K562 (cell line): ENCODE data around the gene ZNF554. TPM values are rescaled to one million over a fixed set of nuclear protein-coding genes. Genes with fewer than 3 reads are reported as not detected.

Experiments used
- ATF4 ChIP-seq: fragments of 450-650 bp; formaldehyde crosslinking; IDR thresholded peaks from 2 replicates; pipeline ENCODE4 v1.4.0; 2022; ENCODE audit warnings: mild to moderate bottlenecking, moderate library complexity
- EP300 ChIP-seq: IDR thresholded peaks from 2 replicates; pipeline ENCODE4 v1.6.1; 2012; ENCODE audit warnings: low read length, improper control_type of control experiment
- GMEB1 ChIP-seq: fragments of 250-450 bp; sonication (Bioruptor Pico); IDR thresholded peaks from 2 replicates; pipeline ENCODE4 v1.4.0; 2020; ENCODE audit warnings: mild to moderate bottlenecking
- LEF1 ChIP-seq: fragments of 450-650 bp; IDR thresholded peaks from 2 replicates; pipeline ENCODE4 v1.6.1; 2016; ENCODE audit warnings: mild to moderate bottlenecking
- MAFG ChIP-seq: fragments of 450-650 bp; conservative IDR thresholded peaks from 2 replicates; pipeline ENCODE4 v1.6.1; 2016; ENCODE audit warnings: missing genetic modification characterization, missing compliant biosample characterization
- MCM7 ChIP-seq, 2 experiments: fragments of 450-650 bp; IDR thresholded peaks; 2 replicates each; pipeline ENCODE4 v1.6.1; 2016 to 2018
- MTA1 ChIP-seq: fragments of 450-650 bp; IDR thresholded peaks from 2 replicates; pipeline ENCODE4 v1.6.1; 2017; ENCODE audit warnings: borderline replicate concordance
- NCOR1 ChIP-seq: fragments of 450-650 bp; IDR thresholded peaks from 2 replicates; pipeline ENCODE4 v1.6.1; 2016; ENCODE audit warnings: mild to moderate bottlenecking, moderate library complexity
- PHF21A ChIP-seq: fragments of 450-650 bp; IDR thresholded peaks from 2 replicates; pipeline ENCODE4 v1.6.1; 2017; ENCODE audit warnings: low read depth, borderline replicate concordance
- SAP30 ChIP-seq: fragments of 200-600 bp; sonication (generic); IDR thresholded peaks from 2 replicates; pipeline ENCODE4 v1.6.1; 2012; ENCODE audit warnings: borderline replicate concordance, low read depth, mild to moderate bottlenecking, moderate library complexity, low read length, control low read depth, inconsistent platforms; ENCODE audit not compliant: insufficient read depth, poor library complexity, severe bottlenecking
- SNRNP70 ChIP-seq: fragments of 200-400 bp; formaldehyde crosslinking; optimal IDR thresholded peaks from 2 replicates; pipeline ENCODE3; 2017; ENCODE audit warnings: low read depth, low read length
- SPI1 ChIP-seq: IDR thresholded peaks from 2 replicates; pipeline ENCODE4 v1.6.1; 2011; ENCODE audit warnings: low read depth, low read length, control low read depth, borderline replicate concordance
- SRSF3 ChIP-seq: fragments of 200-400 bp; formaldehyde crosslinking; IDR thresholded peaks from 2 replicates; pipeline ENCODE4 v1.6.1; 2016; ENCODE audit warnings: mild to moderate bottlenecking, low read length, moderate library complexity; ENCODE audit not compliant: insufficient read depth
- XRCC5 ChIP-seq: fragments of 200-400 bp; formaldehyde crosslinking; IDR thresholded peaks from 2 replicates; pipeline ENCODE4 v1.6.1; 2017; ENCODE audit warnings: low read depth, mild to moderate bottlenecking, low read length
- ZBED1 ChIP-seq: IDR thresholded peaks from 2 replicates; pipeline ENCODE4 v1.6.1; 2014
- ZFP36 ChIP-seq: fragments of 150-350 bp; IDR thresholded peaks from 2 replicates; pipeline ENCODE4 v1.6.1; 2018; ENCODE audit warnings: low read length, low read depth; ENCODE audit not compliant: partially characterized antibody
- ZNF124 ChIP-seq: sonication (generic); formaldehyde crosslinking; IDR thresholded peaks from 2 replicates; pipeline ENCODE4 v1.8.1; 2022; ENCODE audit warnings: missing genetic modification reagents
- ZNF184 ChIP-seq: sonication (generic); formaldehyde crosslinking; IDR thresholded peaks from 2 replicates; pipeline ENCODE4 v1.5.0; 2020; ENCODE audit warnings: missing genetic modification reagents
- ZNF23 ChIP-seq: fragments of 250-450 bp; sonication (Bioruptor Pico); IDR thresholded peaks from 2 replicates; pipeline ENCODE4 v1.4.0; 2020; ENCODE audit warnings: mild to moderate bottlenecking
- ZNF24 ChIP-seq: fragments of 450-650 bp; IDR thresholded peaks from 2 replicates; pipeline ENCODE4 v1.6.1; 2016
- ZNF431 ChIP-seq: sonication (generic); formaldehyde crosslinking; IDR thresholded peaks from 2 replicates; pipeline ENCODE4 v1.8.0; 2022; ENCODE audit warnings: mild to moderate bottlenecking, missing genetic modification reagents
- ZNF592 ChIP-seq: fragments of 450-650 bp; IDR thresholded peaks from 2 replicates; pipeline ENCODE4 v1.6.1; 2017; ENCODE audit warnings: antibody characterized with exemption, mild to moderate bottlenecking
- ZNF766 ChIP-seq: fragments of 200-800 bp; sonication (Bioruptor generic); conservative IDR thresholded peaks from 2 replicates; pipeline ENCODE4 v1.6.1; 2016; ENCODE audit warnings: missing genetic modification characterization, missing compliant biosample characterization
- polyA plus RNA-seq, 8 experiments: library from polyadenylated mRNA; depleted of rRNA in 4 of 8; stranded (reverse) in 5 of 8; unstranded in 3 of 8; fragments of >200 nt; fragmentation: Nextera tagmentation in 2 of 8; fragmentation: Illumina TruSeq in 1 of 8; extraction: Ambion mirVana in 2 of 8; extraction: Trizol in 1 of 8; gene quantifications; 2 replicates each; pipeline versions ENCODE4 v1.2.1 to v1.2.3, GENCODE V29; 2011 to 2014; ENCODE audit warnings: inconsistent platforms in 1 of 8, missing spikeins in 1 of 8
- total RNA-seq, 7 experiments: library from RNA; depleted of rRNA in 6 of 7; stranded (reverse); fragments of >200 nt in 6 of 7; fragmentation: Illumina TruSeq in 2 of 7; extraction: Trizol in 2 of 7; gene quantifications; 2 replicates each; pipeline versions ENCODE4 v1.2.1 to v1.2.3, GENCODE V29; 2011 to 2021; ENCODE audit warnings: low replicate concordance in 1 of 7

ZNF554 gene
- total and polyA plus RNA-seq, 9 of the 15 experiments (the other 6 are each of a cell fraction or from before 2014, with no cell fraction given), result 0.07 to 1.8 (median 1.1) TPM

- TF ChIP-seq GMEB1 (CRISPR knock-in tag) (peak; percentile 39; the same call in 1 of the 2 replicates), ZBED1 (no peak), ZNF23 (CRISPR knock-in tag) (no peak), LEF1 (0 out of 2 replicates have a peak, but pooled peaks have one; percentile 15), XRCC5 (peak; percentile 82; the same call in 1 of the 2 replicates), MCM7 (IDR thresholded peaks at IDR 0.05) (0 out of 4 replicates have a peak, but pooled peaks of 1 of the 2 experiments have one; percentile 13), MTA1 (peak; percentile 97), SAP30 (peak; percentile 89), SRSF3 (no peak), ZNF766 (peak; percentile 80; the same call in 1 of the 2 replicates), ZNF124 (CRISPR knock-in tag) (peak; percentile 91; the same call in 1 of the 2 replicates), PHF21A (0 out of 2 replicates have a peak, but pooled peaks have one; percentile 19), ATF4 (CRISPR knock-in tag) (peak; percentile 29; the same call in 1 of the 2 replicates), ZNF431 (CRISPR knock-in tag) (peak; percentile 97), SPI1 (peak; percentile 82), ZNF592 (peak; percentile 98), ZNF24 (0 out of 2 replicates have a peak, but pooled peaks have one; percentile 43), EP300 (peak; percentile 45; the same call in 1 of the 2 replicates), NCOR1 (no peak), ZFP36 (peak; percentile 23), MAFG (tag) (no peak), SNRNP70 (no peak), ZNF184 (no peak)
Measured at GRCh38 chr19:2782936-2783780, 36.5 kb upstream of the ZNF554 start, which contains the start of gene SGTA (continued).
